ENCODE measurements around the gene TIPRL.

- TF ChIP-seq POLR2A (IDR thresholded peaks at IDR 0.05) = no peak
- no peak for TF ChIP-seq CTCF (IDR thresholded peaks at IDR 0.05)
These were observed 41.9 kb upstream of the TIPRL start, which contains the start of gene GPR161 for GRCh38 chr1:168136709-168137514.

All from thyroid gland (tissue), 4 donors.